Measurements from ENCODE around the gene BAG2.

The BAG2 gene

DNA sequence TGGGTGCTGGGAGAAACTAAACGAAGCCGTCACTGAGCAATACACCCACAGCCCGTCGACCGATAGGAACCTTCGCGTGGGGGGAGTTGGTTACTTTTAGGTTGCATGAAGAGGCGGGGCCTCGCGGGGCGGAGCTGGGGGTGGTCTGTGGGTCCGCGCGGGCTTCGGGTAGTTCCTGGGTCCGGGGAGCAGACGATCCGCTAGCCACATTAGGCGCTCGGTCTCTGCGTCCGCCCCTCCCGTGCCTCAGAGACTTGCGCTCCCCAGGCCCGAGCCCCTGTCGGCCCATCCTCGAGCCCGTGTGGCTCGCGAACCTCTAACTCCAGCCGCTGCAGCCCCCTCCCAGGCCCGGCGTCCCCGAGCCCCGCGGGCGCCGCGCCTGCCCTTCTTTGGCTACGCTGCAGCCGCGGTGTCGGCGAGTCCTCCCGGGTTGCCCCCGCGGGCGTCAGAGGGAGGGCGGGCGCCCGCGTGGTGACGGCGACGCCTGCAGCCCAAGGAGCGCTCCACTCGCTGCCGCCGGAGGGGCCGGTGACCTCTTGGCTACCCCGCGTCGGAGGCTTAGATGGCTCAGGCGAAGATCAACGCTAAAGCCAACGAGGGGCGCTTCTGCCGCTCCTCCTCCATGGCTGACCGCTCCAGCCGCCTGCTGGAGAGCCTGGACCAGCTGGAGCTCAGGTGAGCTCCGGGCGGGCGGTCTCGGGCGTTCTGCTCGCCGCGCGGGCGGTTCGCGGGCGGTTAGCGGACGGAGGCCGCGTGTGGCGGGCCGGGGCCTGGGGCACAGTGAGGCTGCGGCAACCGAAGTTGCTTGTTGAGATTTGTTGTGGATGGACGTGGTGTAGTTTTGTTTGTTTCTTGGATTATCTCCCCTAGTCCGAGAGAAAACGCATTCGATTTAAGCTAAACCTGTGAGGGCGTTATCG is at the start of gene BAG2:
BAG2 (plus strand) TSS at position 191 of the 920 bp plus-strand sequence; CDS start at position 563, 372 bp downstream.
- peaks cover 26% of the 10 kb centered on the region for H3K4me1 ChIP-seq (ENCODE audit: control insufficient read depth, insufficient read depth, low read length)
- H3K9ac ChIP-seq (ENCODE audit: low read length), result peak within 1 kb of the TSS; percentile 88
- no peaks in the 10 kb centered on the region for H3K27me3 ChIP-seq (ENCODE audit: control insufficient read depth, insufficient read depth, low read length)
- peak within 1 kb of the TSS; percentile 81 for H3K4me3 ChIP-seq (ENCODE audit: low read length)
- H3K27ac ChIP-seq (ENCODE audit: low read depth, low read length), result peak within 1 kb of the TSS; percentile 96
- peaks cover 3% of the 10 kb centered on the region for H3K36me3 ChIP-seq (ENCODE audit: control insufficient read depth, insufficient read depth, low read length)

DNA sequence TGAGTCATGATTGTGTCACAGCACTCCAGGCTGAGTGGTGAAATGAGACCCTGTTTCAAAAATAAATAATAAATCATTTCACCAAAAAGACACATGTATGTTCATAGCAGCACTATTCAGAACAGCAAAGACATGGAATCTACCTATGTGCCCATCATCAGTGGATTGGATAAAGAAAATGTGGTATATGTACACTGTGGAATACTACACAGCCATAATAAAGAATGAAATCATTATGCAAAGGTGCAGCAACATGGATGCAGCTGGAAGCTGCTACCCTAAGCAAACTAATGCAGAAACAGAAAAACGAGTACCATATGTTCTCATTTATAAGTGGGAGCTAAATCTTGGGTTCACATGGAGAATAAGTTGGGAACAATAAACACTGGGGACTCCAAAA is 49.0 kb upstream of the BAG2 start:
- no peak overlapping the region for H3K4me3 ChIP-seq (ENCODE audit: low read length)
- H3K9ac ChIP-seq (ENCODE audit: low read length), result no peak overlapping the region
- H3K4me1 ChIP-seq (ENCODE audit: control insufficient read depth, insufficient read depth, low read length), result no peaks in the 10 kb centered on the region
- H3K27ac ChIP-seq (ENCODE audit: low read depth, low read length), result no peak overlapping the region
- no peaks in the 10 kb centered on the region for H3K36me3 ChIP-seq (ENCODE audit: control insufficient read depth, insufficient read depth, low read length)
- no peaks in the 10 kb centered on the region for H3K27me3 ChIP-seq (ENCODE audit: control insufficient read depth, insufficient read depth, low read length)

GRCh38 chr6:57127763-57128162 is 44.4 kb upstream of the BAG2 start:
- Histone ChIP-seq H3K27ac (ENCODE audit: low read depth, low read length) (no peak overlapping the region), H3K4me3 (ENCODE audit: low read length) (no peak overlapping the region), H3K36me3 (ENCODE audit: control insufficient read depth, insufficient read depth, low read length) (no peaks in the 10 kb centered on the region), H3K9ac (ENCODE audit: low read length) (no peak overlapping the region), H3K27me3 (ENCODE audit: control insufficient read depth, insufficient read depth, low read length) (no peaks in the 10 kb centered on the region), H3K4me1 (ENCODE audit: control insufficient read depth, insufficient read depth, low read length) (peaks cover 2% of the 10 kb centered on the region)

DNA sequence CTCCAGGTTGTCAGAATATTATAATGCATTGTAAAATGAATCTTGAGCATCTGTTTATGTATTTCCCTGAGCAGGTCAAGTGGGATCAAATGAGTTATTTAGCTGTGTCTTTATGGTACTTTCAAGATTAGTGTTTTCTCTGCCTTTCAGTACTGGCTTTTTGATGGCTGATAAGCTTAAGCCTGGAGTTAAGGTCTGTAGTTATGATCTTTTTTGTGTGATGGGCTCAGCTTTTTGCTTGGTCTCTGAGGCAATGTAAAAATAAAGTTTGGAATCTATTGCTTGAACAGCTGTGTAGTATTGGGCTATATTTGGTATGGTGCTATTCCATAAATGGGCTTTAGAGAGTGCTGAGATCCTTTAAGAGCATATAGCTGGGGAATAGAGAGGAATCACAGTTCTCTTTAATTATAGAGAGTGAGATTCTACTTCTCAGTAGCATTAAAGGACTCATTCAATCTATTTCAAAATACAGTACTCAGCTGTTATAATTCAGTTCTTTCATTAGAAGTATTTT is 41.4 kb upstream of the BAG2 start:
- no peaks in the 10 kb centered on the region for H3K36me3 ChIP-seq (ENCODE audit: control insufficient read depth, insufficient read depth, low read length)
- H3K27me3 ChIP-seq (ENCODE audit: control insufficient read depth, insufficient read depth, low read length), result no peaks in the 10 kb centered on the region
- H3K9ac ChIP-seq (ENCODE audit: low read length), result no peak overlapping the region
- H3K4me1 ChIP-seq (ENCODE audit: control insufficient read depth, insufficient read depth, low read length), result peaks cover 2% of the 10 kb centered on the region
- no peak overlapping the region for H3K4me3 ChIP-seq (ENCODE audit: low read length)
- no peak overlapping the region for H3K27ac ChIP-seq (ENCODE audit: low read depth, low read length)

- Histone ChIP-seq H3K27ac (ENCODE audit: low read depth, low read length) (no peak overlapping the region), H3K9ac (ENCODE audit: low read length) (no peak overlapping the region), H3K27me3 (ENCODE audit: control insufficient read depth, insufficient read depth, low read length) (no peaks in the 10 kb centered on the region), H3K36me3 (ENCODE audit: control insufficient read depth, insufficient read depth, low read length) (no peaks in the 10 kb centered on the region), H3K4me3 (ENCODE audit: low read length) (no peak overlapping the region), H3K4me1 (ENCODE audit: control insufficient read depth, insufficient read depth, low read length) (peaks cover 2% of the 10 kb centered on the region)
These were observed 37.2 kb upstream of the BAG2 start for GRCh38 chr6:57134954-57135353.

GRCh38 chr6:57135885-57136284 is 36.2 kb upstream of the BAG2 start:
- Histone ChIP-seq H3K27ac (ENCODE audit: low read depth, low read length) (no peak overlapping the region), H3K36me3 (ENCODE audit: control insufficient read depth, insufficient read depth, low read length) (no peaks in the 10 kb centered on the region), H3K9ac (ENCODE audit: low read length) (no peak overlapping the region), H3K27me3 (ENCODE audit: control insufficient read depth, insufficient read depth, low read length) (no peaks in the 10 kb centered on the region), H3K4me1 (ENCODE audit: control insufficient read depth, insufficient read depth, low read length) (no peaks in the 10 kb centered on the region), H3K4me3 (ENCODE audit: low read length) (no peak overlapping the region)

- Histone ChIP-seq H3K27me3 (ENCODE audit: control insufficient read depth, insufficient read depth, low read length) (no peaks in the 10 kb centered on the region), H3K9ac (ENCODE audit: low read length) (no peak overlapping the region), H3K36me3 (ENCODE audit: control insufficient read depth, insufficient read depth, low read length) (no peaks in the 10 kb centered on the region)
These were observed 34.8 kb upstream of the BAG2 start for GRCh38 chr6:57137350-57137749.

GRCh38 chr6:57138026-57138425 is 34.1 kb upstream of the BAG2 start:
- Histone ChIP-seq H3K27me3 (ENCODE audit: control insufficient read depth, insufficient read depth, low read length) (no peaks in the 10 kb centered on the region), H3K36me3 (ENCODE audit: control insufficient read depth, insufficient read depth, low read length) (no peaks in the 10 kb centered on the region), H3K9ac (ENCODE audit: low read length) (no peak overlapping the region), H3K4me3 (ENCODE audit: low read length) (no peak overlapping the region), H3K27ac (ENCODE audit: low read depth, low read length) (no peak overlapping the region), H3K4me1 (ENCODE audit: control insufficient read depth, insufficient read depth, low read length) (no peaks in the 10 kb centered on the region)

More at GRCh38 chr6:57137350-57137749, 34.8 kb upstream of the BAG2 start:
- H3K4me1 ChIP-seq (ENCODE audit: control insufficient read depth, insufficient read depth, low read length), result no peaks in the 10 kb centered on the region
- no peak overlapping the region for H3K27ac ChIP-seq (ENCODE audit: low read depth, low read length)
- H3K4me3 ChIP-seq (ENCODE audit: low read length), result no peak overlapping the region

DNA sequence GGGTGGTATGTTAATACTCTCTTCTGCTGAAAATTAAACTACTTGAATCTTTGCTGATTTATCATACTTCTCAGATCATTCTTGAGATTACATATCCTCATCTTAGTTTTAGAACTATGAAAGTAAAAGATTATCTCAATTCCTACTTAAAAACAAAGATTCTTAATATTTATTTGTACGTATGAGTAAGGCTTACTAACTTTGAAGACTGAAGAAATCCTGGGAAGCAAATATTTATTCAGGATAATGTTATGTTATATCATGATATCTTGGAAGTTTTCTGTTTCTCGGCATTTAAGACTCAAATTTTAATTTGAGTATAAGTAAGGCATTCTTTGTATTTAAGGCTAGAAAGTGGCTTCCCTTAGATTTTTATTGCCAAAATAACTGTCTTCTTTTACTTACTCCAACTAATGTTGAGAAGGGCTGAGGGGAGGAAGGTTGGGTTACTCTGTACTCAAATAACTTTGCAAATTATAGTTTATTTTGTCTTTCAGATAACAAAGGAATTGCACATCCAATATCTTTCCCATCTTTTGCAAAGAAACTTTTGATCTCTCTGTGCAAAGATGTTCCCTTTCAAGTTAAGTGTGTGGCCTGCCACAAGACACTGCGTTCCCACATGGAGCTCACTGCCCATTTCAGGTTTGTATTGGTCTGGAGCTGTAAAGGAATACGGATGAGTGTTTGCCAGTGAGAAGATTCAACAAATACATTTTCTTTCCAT is 30.5 kb upstream of the BAG2 start:
- Histone ChIP-seq H3K9ac (ENCODE audit: low read length) (no peak overlapping the region), H3K4me3 (ENCODE audit: low read length) (no peak overlapping the region), H3K36me3 (ENCODE audit: control insufficient read depth, insufficient read depth, low read length) (peaks cover 2% of the 10 kb centered on the region), H3K27ac (ENCODE audit: low read depth, low read length) (no peak overlapping the region), H3K4me1 (ENCODE audit: control insufficient read depth, insufficient read depth, low read length) (no peaks in the 10 kb centered on the region), H3K27me3 (ENCODE audit: control insufficient read depth, insufficient read depth, low read length) (no peaks in the 10 kb centered on the region)

DNA sequence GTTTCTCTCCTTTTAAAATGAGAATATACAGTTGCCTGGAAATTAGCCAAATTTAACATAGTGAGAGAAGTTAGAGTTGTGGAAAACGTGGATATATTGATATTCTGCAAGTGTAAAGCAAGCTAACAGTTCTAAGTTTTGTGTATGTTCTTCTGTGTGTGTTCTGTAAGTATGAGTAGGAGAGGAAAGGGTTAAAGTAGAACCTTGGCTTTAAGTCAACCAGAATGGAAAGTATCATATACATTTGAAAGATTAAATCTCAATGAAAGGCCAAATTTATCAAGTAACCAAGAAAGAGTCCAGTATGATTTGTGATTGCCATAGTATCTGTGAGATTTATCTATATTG is 30.0 kb upstream of the BAG2 start:
- Histone ChIP-seq H3K9ac (ENCODE audit: low read length) (no peak overlapping the region), H3K4me1 (ENCODE audit: control insufficient read depth, insufficient read depth, low read length) (no peaks in the 10 kb centered on the region), H3K36me3 (ENCODE audit: control insufficient read depth, insufficient read depth, low read length) (peaks cover 2% of the 10 kb centered on the region), H3K27ac (ENCODE audit: low read depth, low read length) (no peak overlapping the region), H3K27me3 (ENCODE audit: control insufficient read depth, insufficient read depth, low read length) (no peaks in the 10 kb centered on the region), H3K4me3 (ENCODE audit: low read length) (no peak overlapping the region)

- no peaks in the 10 kb centered on the region for H3K27me3 ChIP-seq (ENCODE audit: control insufficient read depth, insufficient read depth, low read length)
- H3K4me3 ChIP-seq (ENCODE audit: low read length), result no peak overlapping the region
- H3K27ac ChIP-seq (ENCODE audit: low read depth, low read length), result no peak overlapping the region
- no peaks in the 10 kb centered on the region for H3K4me1 ChIP-seq (ENCODE audit: control insufficient read depth, insufficient read depth, low read length)
- no peak overlapping the region for H3K9ac ChIP-seq (ENCODE audit: low read length)
- peaks cover 10% of the 10 kb centered on the region for H3K36me3 ChIP-seq (ENCODE audit: control insufficient read depth, insufficient read depth, low read length)
These were observed 28.4 kb upstream of the BAG2 start for GRCh38 chr6:57143690-57144089.

- Histone ChIP-seq H3K4me3 (ENCODE audit: low read length) (no peak overlapping the region), H3K36me3 (ENCODE audit: control insufficient read depth, insufficient read depth, low read length) (peaks cover 12% of the 10 kb centered on the region), H3K27ac (ENCODE audit: low read depth, low read length) (no peak overlapping the region), H3K4me1 (ENCODE audit: control insufficient read depth, insufficient read depth, low read length) (no peaks in the 10 kb centered on the region), H3K9ac (ENCODE audit: low read length) (no peak overlapping the region), H3K27me3 (ENCODE audit: control insufficient read depth, insufficient read depth, low read length) (no peaks in the 10 kb centered on the region)
These were observed 24.7 kb upstream of the BAG2 start for GRCh38 chr6:57147401-57147800.
